ENCODE data around the gene RBFOX2. TPM values are rescaled to one million over a fixed set of nuclear protein-coding genes. Genes with fewer than 3 reads are reported as not detected.

Gene RBFOX2
- total and polyA plus RNA-seq, 2 donors (not counting 3 experiments of a cell fraction or from before 2014, with no cell fraction given) = 125 to 142 TPM

GRCh38 chr22:35777335-35777975 is 251.2 kb downstream of the RBFOX2 start:
- no peaks in the 10 kb centered on the region for H3K27me3 ChIP-seq (ENCODE audit: control insufficient read depth in 2 of 2, insufficient read depth in 2 of 2, low read length in 2 of 2)
- peaks cover 19% of the 10 kb centered on the region for H3K4me1 ChIP-seq (ENCODE audit: control insufficient read depth, extremely low read depth, insufficient read depth, low read length)
- no TSS peak for BruUV-seq (replicated peaks)
- peaks cover 31% of the 10 kb centered on the region for H3K79me2 ChIP-seq (ENCODE audit: control insufficient read depth, insufficient read depth, low read length)
- peak overlapping the region; percentile 61 for H3K4me2 ChIP-seq (ENCODE audit: insufficient read depth, low read length)
- peaks cover 4 to 10% of the 10 kb centered on the region in 2 experiments for H3K36me3 ChIP-seq (ENCODE audit: control insufficient read depth in 2 of 2, extremely low read depth in 1 of 2, insufficient read depth in 2 of 2, low read length in 2 of 2)
- peak overlapping the region; percentile 67 for H3K9ac ChIP-seq (replicated peaks; ENCODE audit: extremely low read depth, insufficient read depth, low read length)
- intact Hi-C loops (cut with micrococcal nuclease) (loop anchor here (10.0 kb wide), 1 partner anchor 247 kb away; the partner anchor contains the start of gene RBFOX2), dilution Hi-C loops (cut with MboI; ENCODE audit: extremely low pct_ligation_motif_present, low sequenced_read_pairs) (no loop called here)
- no peaks in the 10 kb centered on the region for H4K20me1 ChIP-seq (replicated peaks; ENCODE audit: control insufficient read depth, extremely low read depth, insufficient read depth, low read length)
- H3K4me3 ChIP-seq (replicated peaks in 1 of 3; ENCODE audit: insufficient read depth in 1 of 3, low read depth in 1 of 3, low read length in 3 of 3) = peak overlapping the region in 2 of 3 experiments; percentile 19 to 23
- DNase-seq (ENCODE audit: low read depth, low spot score) (peak; percentile 64), FAIRE-seq (peak; percentile 40)
- POLR2A ChIA-PET = no interaction called here
- peak overlapping the region; percentile 72 for H3K27ac ChIP-seq (ENCODE audit: insufficient read depth, low read depth, low read length)
- no peaks in the 10 kb centered on the region for H3K9me1 ChIP-seq (replicated peaks; ENCODE audit: control insufficient read depth, extremely low read depth, insufficient read depth, low read length)
- CTCF ChIA-PET = interaction anchor here (0.6 to 1.8 kb wide), 7 partner anchors 12 to 288 kb away, joined by 3 to 7 read pairs (median 4); no protein-coding TSS in a partner anchor
- no peaks in the 10 kb centered on the region for H3K9me3 ChIP-seq (replicated peaks; ENCODE audit: control insufficient read depth, insufficient read depth, low read length)
- H2AFZ ChIP-seq (ENCODE audit: low read depth, low read length) = no peak overlapping the region
- no peak for TF ChIP-seq GATA2 (IDR thresholded peaks at IDR 0.05; ENCODE audit: insufficient read depth, insufficient read length, low read depth, low read length)
- TF ChIP-seq FOS (IDR thresholded peaks at IDR 0.05; ENCODE audit: borderline replicate concordance, insufficient read depth, low read length) = peak; percentile 55
- no peak for TF ChIP-seq POLR2A (IDR thresholded peaks at IDR 0.05; ENCODE audit: low read depth, low read length)
- no peak for TF ChIP-seq POLR2AphosphoS5 (IDR thresholded peaks at IDR 0.05; ENCODE audit: insufficient read depth, low read depth, low read length)
- peak; percentile 3 for TF ChIP-seq JUN (IDR thresholded peaks at IDR 0.05; ENCODE audit: borderline replicate concordance, insufficient read depth, insufficient read length, low read depth)

GRCh38 chr22:35775339-35775738 is 253.3 kb downstream of the RBFOX2 start:
- intact Hi-C loops (cut with micrococcal nuclease) = loop anchor here (10.0 kb wide), 1 partner anchor 249 kb away; the partner anchor contains the start of gene RBFOX2
- Histone ChIP-seq H3K36me3 (ENCODE audit: control insufficient read depth in 2 of 2, extremely low read depth in 1 of 2, insufficient read depth in 2 of 2, low read length in 2 of 2) (peaks cover 0 to 2% of the 10 kb centered on the region in 2 experiments), H3K4me3 (replicated peaks in 1 of 3; ENCODE audit: insufficient read depth in 1 of 3, low read depth in 1 of 3, low read length in 3 of 3) (no peak overlapping the region), H3K9me3 (replicated peaks; ENCODE audit: control insufficient read depth, insufficient read depth, low read length) (no peaks in the 10 kb centered on the region), H3K9me1 (replicated peaks; ENCODE audit: control insufficient read depth, extremely low read depth, insufficient read depth, low read length) (no peaks in the 10 kb centered on the region), H3K9ac (replicated peaks; ENCODE audit: extremely low read depth, insufficient read depth, low read length) (no peak overlapping the region), H4K20me1 (replicated peaks; ENCODE audit: control insufficient read depth, extremely low read depth, insufficient read depth, low read length) (no peaks in the 10 kb centered on the region), H3K27me3 (ENCODE audit: control insufficient read depth in 2 of 2, insufficient read depth in 2 of 2, low read length in 2 of 2) (no peaks in the 10 kb centered on the region), H3K79me2 (ENCODE audit: control insufficient read depth, insufficient read depth, low read length) (peaks cover 25% of the 10 kb centered on the region), H3K27ac (ENCODE audit: insufficient read depth, low read depth, low read length) (no peak overlapping the region), H3K4me1 (ENCODE audit: control insufficient read depth, extremely low read depth, insufficient read depth, low read length) (peaks cover 19% of the 10 kb centered on the region), H3K4me2 (ENCODE audit: insufficient read depth, low read length) (no peak overlapping the region), H2AFZ (ENCODE audit: low read depth, low read length) (no peak overlapping the region)
- dilution Hi-C loops (cut with MboI; ENCODE audit: extremely low pct_ligation_motif_present, low sequenced_read_pairs) = no loop called here
- ChIA-PET POLR2A (interaction anchor here (0.7 kb wide), 1 partner anchor 157 kb away, joined by 5 read pairs; no protein-coding TSS in a partner anchor), CTCF (interaction anchor here (2.2 kb wide), 1 partner anchor 290 kb away, joined by 6 read pairs; no protein-coding TSS in a partner anchor)
- no peak for DNase-seq (ENCODE audit: low read depth, low spot score)
- no peak for FAIRE-seq
- no TSS peak for BruUV-seq (replicated peaks)
- no peak for TF ChIP-seq MAX (IDR thresholded peaks at IDR 0.05; ENCODE audit: insufficient read depth, insufficient read length)
- TF ChIP-seq MYC (IDR thresholded peaks at IDR 0.05; ENCODE audit: low read depth, low read length) = no peak
- no peak for TF ChIP-seq FOS (IDR thresholded peaks at IDR 0.05; ENCODE audit: borderline replicate concordance, insufficient read depth, low read length)
- no peak for TF ChIP-seq CTCF (IDR thresholded peaks at IDR 0.05; ENCODE audit: extremely low read depth in 1 of 2, insufficient read depth in 1 of 2, low read depth in 1 of 2, low read length in 2 of 2)
- TF ChIP-seq JUN (IDR thresholded peaks at IDR 0.05; ENCODE audit: borderline replicate concordance, insufficient read depth, insufficient read length, low read depth) = no peak
- no peak for TF ChIP-seq EZH2 (IDR thresholded peaks at IDR 0.05; ENCODE audit: borderline replicate concordance, low read depth, low read length, severe bottlenecking)
- TF ChIP-seq POLR2AphosphoS5 (IDR thresholded peaks at IDR 0.05; ENCODE audit: insufficient read depth, low read depth, low read length) = no peak
- no peak for TF ChIP-seq GATA2 (IDR thresholded peaks at IDR 0.05; ENCODE audit: insufficient read depth, insufficient read length, low read depth, low read length)
- no peak for TF ChIP-seq POLR2A (IDR thresholded peaks at IDR 0.05; ENCODE audit: low read depth, low read length)
